ENCODE data around the gene MUCL1. TPM values are rescaled to one million over a fixed set of nuclear protein-coding genes. Genes with fewer than 3 reads are reported as not detected.

The MUCL1 gene
- total RNA-seq, 4 donors from 2014 or later, result not detected

DNA sequence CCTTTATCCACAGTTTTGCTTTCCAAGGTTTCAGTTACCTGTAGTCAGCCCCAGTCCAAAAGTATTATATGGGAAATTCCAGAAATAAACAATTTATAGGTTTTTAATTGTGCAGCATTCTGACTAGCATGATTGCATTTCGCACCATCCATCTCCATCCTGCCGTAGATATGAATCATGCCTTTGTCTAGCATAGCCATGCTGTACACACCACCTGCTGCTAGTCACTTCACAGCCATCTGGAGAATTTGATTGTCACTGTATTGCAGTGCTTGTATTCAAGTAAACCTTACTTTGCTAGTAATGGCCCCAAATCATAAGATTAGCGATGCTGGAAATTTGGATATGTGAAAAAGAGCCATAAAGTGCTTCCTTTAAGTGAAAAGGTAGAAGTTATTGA, 36.0 kb downstream of the MUCL1 start:
- no peak for DNase-seq (ENCODE audit: extremely low spot score)
- intact Hi-C loops (cut with DNase I), result no loop called here

DNA sequence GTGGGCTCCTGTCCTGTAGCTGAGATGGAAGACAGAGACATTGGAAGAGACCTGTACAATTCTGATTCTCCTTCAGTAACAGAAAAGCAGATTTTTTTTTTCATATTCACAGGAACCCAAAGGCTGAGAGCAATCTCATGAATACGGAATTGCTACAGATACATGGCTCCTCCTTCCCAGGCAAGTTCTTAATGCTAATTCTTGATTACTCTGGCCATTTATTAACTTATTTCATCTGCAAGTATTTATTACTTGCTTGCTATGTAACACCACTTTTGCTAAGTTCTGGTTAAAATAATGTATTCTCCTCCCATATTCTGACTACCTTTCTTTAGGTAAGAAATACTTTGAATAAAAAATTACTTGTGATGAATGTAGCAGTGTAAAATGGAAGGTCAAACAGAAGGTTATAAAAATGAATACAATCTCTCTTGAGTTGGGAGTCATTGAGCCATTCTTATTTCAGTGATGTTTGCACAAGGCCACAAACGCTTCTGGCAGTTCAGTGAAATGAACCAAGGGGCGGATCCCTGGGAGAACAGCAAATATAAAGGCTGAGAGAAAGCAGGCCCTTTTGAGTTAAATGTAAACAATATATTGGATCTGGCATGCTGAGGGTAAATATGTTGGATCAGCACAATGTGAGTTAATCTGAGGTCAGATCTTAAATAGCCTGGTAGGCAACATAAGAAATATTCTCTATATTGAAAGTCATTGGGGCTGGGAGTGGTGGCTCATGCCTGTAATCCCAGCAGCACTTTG, 37.6 kb downstream of the MUCL1 start:
- no peak overlapping the region for H3K27ac ChIP-seq (replicated peaks in 1 of 4)
- TF ChIP-seq POLR2AphosphoS5 (IDR thresholded peaks at IDR 0.05) (no peak), EP300 (IDR thresholded peaks at IDR 0.05) (no peak), POLR2A (IDR thresholded peaks at IDR 0.05; ENCODE audit: low read depth) (no peak)
- TF ChIP-seq, protein P1, sequence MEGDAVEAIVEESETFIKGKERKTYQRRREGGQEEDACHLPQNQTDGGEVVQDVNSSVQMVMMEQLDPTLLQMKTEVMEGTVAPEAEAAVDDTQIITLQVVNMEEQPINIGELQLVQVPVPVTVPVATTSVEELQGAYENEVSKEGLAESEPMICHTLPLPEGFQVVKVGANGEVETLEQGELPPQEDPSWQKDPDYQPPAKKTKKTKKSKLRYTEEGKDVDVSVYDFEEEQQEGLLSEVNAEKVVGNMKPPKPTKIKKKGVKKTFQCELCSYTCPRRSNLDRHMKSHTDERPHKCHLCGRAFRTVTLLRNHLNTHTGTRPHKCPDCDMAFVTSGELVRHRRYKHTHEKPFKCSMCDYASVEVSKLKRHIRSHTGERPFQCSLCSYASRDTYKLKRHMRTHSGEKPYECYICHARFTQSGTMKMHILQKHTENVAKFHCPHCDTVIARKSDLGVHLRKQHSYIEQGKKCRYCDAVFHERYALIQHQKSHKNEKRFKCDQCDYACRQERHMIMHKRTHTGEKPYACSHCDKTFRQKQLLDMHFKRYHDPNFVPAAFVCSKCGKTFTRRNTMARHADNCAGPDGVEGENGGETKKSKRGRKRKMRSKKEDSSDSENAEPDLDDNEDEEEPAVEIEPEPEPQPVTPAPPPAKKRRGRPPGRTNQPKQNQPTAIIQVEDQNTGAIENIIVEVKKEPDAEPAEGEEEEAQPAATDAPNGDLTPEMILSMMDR (IDR thresholded peaks at IDR 0.05), result no peak
- intact Hi-C loops (cut with DNase I), result no loop called here
- DNase-seq (ENCODE audit: extremely low spot score), result no peak
- H3K4me1 ChIP-seq, result no peaks in the 10 kb centered on the region
- peaks cover 0 to 6% (median 0%) of the 10 kb centered on the region in 4 donors for H3K27me3 ChIP-seq
- no peaks in the 10 kb centered on the region for H3K36me3 ChIP-seq
- 65% methylated on average over 3 of the region's 3 CpGs for WGBS
- no peak overlapping the region for H3K4me3 ChIP-seq
- no peaks in the 10 kb centered on the region for H3K9me3 ChIP-seq

More for the DNA sequence above, 36.0 kb downstream of the MUCL1 start:
- no peak for TF ChIP-seq POLR2AphosphoS5 (IDR thresholded peaks at IDR 0.05)
- TF ChIP-seq EP300 (IDR thresholded peaks at IDR 0.05), result no peak
- TF ChIP-seq POLR2A (IDR thresholded peaks at IDR 0.05; ENCODE audit: low read depth), result no peak
- TF ChIP-seq, protein P1 (IDR thresholded peaks at IDR 0.05), result no peak
- 71% methylated on average over 3 of the region's 3 CpGs for WGBS
- H3K9me3 ChIP-seq, result no peaks in the 10 kb centered on the region
- H3K27ac ChIP-seq (replicated peaks in 1 of 4), result no peak overlapping the region
- no peak overlapping the region for H3K4me3 ChIP-seq
- peaks cover 0 to 6% (median 0%) of the 10 kb centered on the region in 4 donors for H3K27me3 ChIP-seq
- no peaks in the 10 kb centered on the region for H3K36me3 ChIP-seq
- no peaks in the 10 kb centered on the region for H3K4me1 ChIP-seq

Other genes with a start within 250 kb of the MUCL1 start
- not detected for gene LACRT, start 219.6 kb upstream of the MUCL1 start, total RNA-seq
- not detected for gene DCD, start 206.2 kb upstream of the MUCL1 start, total RNA-seq
- 1 to 10 TPM; 1.1 to 4.6 (median 2.6) TPM for gene TESPA1, start 130.2 kb downstream of the MUCL1 start, total RNA-seq
- not detected for gene NEUROD4, start 165.5 kb downstream of the MUCL1 start, total RNA-seq